ENCODE results near the gene AP3B2. TPM values are rescaled to one million over a fixed set of nuclear protein-coding genes. Genes with fewer than 3 reads are reported as not detected.

Gene AP3B2
- total and polyA plus RNA-seq, 2 of the 4 experiments (the other 2 are of a cell fraction) = 0.14 TPM; not detected in 1

DNA sequence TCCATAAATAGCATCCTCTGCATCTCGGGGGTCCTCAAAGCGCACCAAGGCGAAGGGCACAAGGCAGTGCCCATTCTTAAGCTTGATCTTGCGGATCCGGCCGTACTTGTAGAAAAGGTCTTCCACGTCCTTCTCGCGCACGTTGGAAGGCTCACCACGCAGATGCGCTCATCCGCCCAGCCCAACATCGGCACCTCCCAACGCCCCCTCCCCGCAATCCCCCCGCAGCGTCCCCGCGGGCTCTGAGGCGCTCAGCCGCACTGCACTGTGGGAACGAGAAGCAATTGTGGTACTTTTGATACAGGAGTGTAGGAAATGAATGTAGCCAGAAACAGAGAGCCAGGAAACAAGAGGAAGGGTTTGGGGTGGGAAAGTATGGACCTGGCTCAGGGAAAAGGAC, 17.5 kb downstream of the AP3B2 start:
- no peak for TF ChIP-seq BHLHE40 (IDR thresholded peaks at IDR 0.05; ENCODE audit: low read depth, low read length)
- TF ChIP-seq CHD1 (IDR thresholded peaks at IDR 0.05; ENCODE audit: low read depth, low read length) = no peak
- no peak for TF ChIP-seq SMC3 (IDR thresholded peaks at IDR 0.05; ENCODE audit: low read depth, low read length)
- TF ChIP-seq POLR2A (IDR thresholded peaks at IDR 0.05; ENCODE audit: low read depth, low read length) = no peak
- TF ChIP-seq, protein P1, sequence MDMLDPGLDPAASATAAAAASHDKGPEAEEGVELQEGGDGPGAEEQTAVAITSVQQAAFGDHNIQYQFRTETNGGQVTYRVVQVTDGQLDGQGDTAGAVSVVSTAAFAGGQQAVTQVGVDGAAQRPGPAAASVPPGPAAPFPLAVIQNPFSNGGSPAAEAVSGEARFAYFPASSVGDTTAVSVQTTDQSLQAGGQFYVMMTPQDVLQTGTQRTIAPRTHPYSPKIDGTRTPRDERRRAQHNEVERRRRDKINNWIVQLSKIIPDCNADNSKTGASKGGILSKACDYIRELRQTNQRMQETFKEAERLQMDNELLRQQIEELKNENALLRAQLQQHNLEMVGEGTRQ (IDR thresholded peaks at IDR 0.05; ENCODE audit: low read depth, low read length) = no peak
- no peak for TF ChIP-seq FOS (IDR thresholded peaks at IDR 0.05; ENCODE audit: low read depth, low read length)
- TF ChIP-seq MXI1 (IDR thresholded peaks at IDR 0.05; ENCODE audit: borderline replicate concordance, low read depth, low read length) = no peak
- TF ChIP-seq NFE2L2 (IDR thresholded peaks at IDR 0.05; ENCODE audit: low read depth, low read length) = no peak
- no peak for TF ChIP-seq RCOR1 (IDR thresholded peaks at IDR 0.05; ENCODE audit: insufficient replicate concordance, low read length)
- TF ChIP-seq MAFK (IDR thresholded peaks at IDR 0.05; ENCODE audit: low read depth, low read length) = no peak
- no peak for TF ChIP-seq MAZ (IDR thresholded peaks at IDR 0.05; ENCODE audit: borderline replicate concordance, low read depth, low read length)
- TF ChIP-seq RFX5 (IDR thresholded peaks at IDR 0.05; ENCODE audit: low read depth, low read length) = no peak
- TF ChIP-seq, protein P2, sequence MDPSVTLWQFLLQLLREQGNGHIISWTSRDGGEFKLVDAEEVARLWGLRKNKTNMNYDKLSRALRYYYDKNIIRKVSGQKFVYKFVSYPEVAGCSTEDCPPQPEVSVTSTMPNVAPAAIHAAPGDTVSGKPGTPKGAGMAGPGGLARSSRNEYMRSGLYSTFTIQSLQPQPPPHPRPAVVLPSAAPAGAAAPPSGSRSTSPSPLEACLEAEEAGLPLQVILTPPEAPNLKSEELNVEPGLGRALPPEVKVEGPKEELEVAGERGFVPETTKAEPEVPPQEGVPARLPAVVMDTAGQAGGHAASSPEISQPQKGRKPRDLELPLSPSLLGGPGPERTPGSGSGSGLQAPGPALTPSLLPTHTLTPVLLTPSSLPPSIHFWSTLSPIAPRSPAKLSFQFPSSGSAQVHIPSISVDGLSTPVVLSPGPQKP (IDR thresholded peaks at IDR 0.05; ENCODE audit: borderline replicate concordance, low read depth, low read length) = no peak
- TF ChIP-seq, protein P3, sequence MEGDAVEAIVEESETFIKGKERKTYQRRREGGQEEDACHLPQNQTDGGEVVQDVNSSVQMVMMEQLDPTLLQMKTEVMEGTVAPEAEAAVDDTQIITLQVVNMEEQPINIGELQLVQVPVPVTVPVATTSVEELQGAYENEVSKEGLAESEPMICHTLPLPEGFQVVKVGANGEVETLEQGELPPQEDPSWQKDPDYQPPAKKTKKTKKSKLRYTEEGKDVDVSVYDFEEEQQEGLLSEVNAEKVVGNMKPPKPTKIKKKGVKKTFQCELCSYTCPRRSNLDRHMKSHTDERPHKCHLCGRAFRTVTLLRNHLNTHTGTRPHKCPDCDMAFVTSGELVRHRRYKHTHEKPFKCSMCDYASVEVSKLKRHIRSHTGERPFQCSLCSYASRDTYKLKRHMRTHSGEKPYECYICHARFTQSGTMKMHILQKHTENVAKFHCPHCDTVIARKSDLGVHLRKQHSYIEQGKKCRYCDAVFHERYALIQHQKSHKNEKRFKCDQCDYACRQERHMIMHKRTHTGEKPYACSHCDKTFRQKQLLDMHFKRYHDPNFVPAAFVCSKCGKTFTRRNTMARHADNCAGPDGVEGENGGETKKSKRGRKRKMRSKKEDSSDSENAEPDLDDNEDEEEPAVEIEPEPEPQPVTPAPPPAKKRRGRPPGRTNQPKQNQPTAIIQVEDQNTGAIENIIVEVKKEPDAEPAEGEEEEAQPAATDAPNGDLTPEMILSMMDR (conservative IDR thresholded peaks at IDR 0.05; ENCODE audit: low read depth, low read length) = no peak
- no peak for TF ChIP-seq RAD21 (IDR thresholded peaks at IDR 0.05; ENCODE audit: low read length)
- TF ChIP-seq CEBPB (IDR thresholded peaks at IDR 0.05; ENCODE audit: low read depth, low read length) = no peak
- no peak overlapping the region for H2BK5ac ChIP-seq (ENCODE audit: low read depth, low read length, poor library complexity, severe bottlenecking)
- in situ Hi-C loops (cut with MboI; ENCODE audit: low sequenced_read_pairs) = no loop called here
- H3K36me3 ChIP-seq (ENCODE audit: control insufficient read depth, insufficient read depth, low read length) = no peaks in the 10 kb centered on the region
- H4K91ac ChIP-seq (ENCODE audit: insufficient read depth, low read depth, low read length) = no peak overlapping the region
- no peak overlapping the region for H3K23ac ChIP-seq (ENCODE audit: low read depth, low read length)
- H3K4me1 ChIP-seq (ENCODE audit: control insufficient read depth, insufficient read depth, low read length) = no peaks in the 10 kb centered on the region
- ATAC-seq (ENCODE audit: low read depth) (no peak), DNase-seq (no peak)
- no peak overlapping the region for H2AK9ac ChIP-seq (replicated peaks; ENCODE audit: low read depth, low read length, poor library complexity)
- no peaks in the 10 kb centered on the region for H3K79me1 ChIP-seq (ENCODE audit: low read depth in 1 of 2, low read length in 2 of 2)
- ChIA-PET CTCF (no interaction called here), POLR2A (ENCODE audit: unreplicated experiment) (no interaction called here)
- H3K56ac ChIP-seq (ENCODE audit: extremely low read depth, insufficient read depth, low read length) = no peak overlapping the region
- no peak overlapping the region for H4K5ac ChIP-seq (ENCODE audit: low read depth, low read length)
- no peak overlapping the region for H3K4me3 ChIP-seq (ENCODE audit: insufficient read depth, low read depth, low read length)
- no peak overlapping the region for H2AK5ac ChIP-seq (ENCODE audit: low read depth, low read length)
- no peak overlapping the region for H3K9ac ChIP-seq (ENCODE audit: low read depth, low read length)
- intact Hi-C loops (cut with micrococcal nuclease) = no loop called here
- no peaks in the 10 kb centered on the region for H4K20me1 ChIP-seq (ENCODE audit: insufficient read depth, low read length)
- dilution Hi-C loops (cut with HindIII; ENCODE audit: low sequenced_read_pairs, unreplicated experiment) = no loop called here
- no TSS peak for BruUV-seq (replicated peaks)
- no peak overlapping the region for H3K4me2 ChIP-seq (ENCODE audit: low read depth, low read length)
- H3K18ac ChIP-seq (ENCODE audit: low read depth, low read length) = no peak overlapping the region
- no peak overlapping the region for H2BK120ac ChIP-seq (ENCODE audit: low read depth, low read length)
- no peak overlapping the region for H2BK20ac ChIP-seq (ENCODE audit: low read depth, low read length)
- H2BK15ac ChIP-seq (ENCODE audit: low read depth, low read length) = no peak overlapping the region
- no peaks in the 10 kb centered on the region for H3K9me3 ChIP-seq (ENCODE audit: control insufficient read depth, insufficient read depth, low read length)
- no peaks in the 10 kb centered on the region for H3K9me1 ChIP-seq (ENCODE audit: insufficient read depth, low read length)
- no peak overlapping the region for H2AFZ ChIP-seq (replicated peaks; ENCODE audit: low read length, poor library complexity)
- no peaks in the 10 kb centered on the region for H3K27me3 ChIP-seq (ENCODE audit: control insufficient read depth, insufficient read depth, low read length)
- H3K27ac ChIP-seq (ENCODE audit: insufficient read depth, low read length) = no peak overlapping the region
- H3K14ac ChIP-seq (replicated peaks; ENCODE audit: low read depth, low read length) = no peak overlapping the region
- no peak overlapping the region for H3K4ac ChIP-seq (ENCODE audit: low read depth, low read length)
- no peak overlapping the region for H4K8ac ChIP-seq (ENCODE audit: low read depth in 2 of 2, low read length in 2 of 2)
- 94% methylated on average over 11 of the region's 23 CpGs; no CpG with 5 or more reads in 1 of the 2 experiments for WGBS, 2 experiments (ENCODE audit: extremely low coverage in 2 of 2, insufficient read length in 1 of 2)

Data from IMR-90 (cell line).